SU-DHL-6 (cell line): ENCODE results near the gene FAH.

Experiments used
- H2AFZ ChIP-seq: fragments of 200-600 bp; sonication (generic); 2 replicates; pipeline ENCODE4 v1.6.1; 2014; ENCODE audit warnings: low read depth, mild to moderate bottlenecking, moderate library complexity, mixed read lengths, antibody characterized with exemption, low read length; ENCODE audit not compliant: severe bottlenecking
- H3F3A ChIP-seq: fragments of 200-600 bp; shearing (Covaris generic); 2 replicates; pipeline ENCODE4 v1.6.0; 2016; ENCODE audit warnings: antibody characterized with exemption, mild to moderate bottlenecking; ENCODE audit not compliant: insufficient read depth
- H3K27ac ChIP-seq: fragments of 200-600 bp; sonication (generic); 2 replicates; pipeline ENCODE4 v1.5.1; 2016; ENCODE audit warnings: low read depth, mild to moderate bottlenecking, low read length, moderate library complexity, mixed read lengths
- H3K27me3 ChIP-seq: fragments of 200-600 bp; sonication (generic), shearing (Covaris generic); 2 replicates; pipeline ENCODE4 v1.6.0; 2014; ENCODE audit warnings: mild to moderate bottlenecking, low read length
- H3K36me3 ChIP-seq: fragments of 200-600 bp; sonication (generic); 2 replicates; pipeline ENCODE4 v1.6.1; 2014; ENCODE audit warnings: mild to moderate bottlenecking, low read length, mixed read lengths
- H3K4me2 ChIP-seq: fragments of 300-600, 200-600 bp; shearing (Covaris generic), sonication (generic); 2 replicates; pipeline ENCODE4 v1.6.0; 2014; ENCODE audit warnings: low read length, low read depth, mild to moderate bottlenecking; ENCODE audit not compliant: poor library complexity, severe bottlenecking
- H3K4me3 ChIP-seq: fragments of 200-600 bp; sonication (generic); 2 replicates; pipeline ENCODE4 v1.5.1; 2014; ENCODE audit warnings: antibody characterized with exemption, low read length, mild to moderate bottlenecking, mixed read lengths; ENCODE audit not compliant: insufficient read depth, poor library complexity, severe bottlenecking
- H3K79me2 ChIP-seq: fragments of 200-600 bp; sonication (generic); 2 replicates; pipeline ENCODE4 v1.6.1; 2014; ENCODE audit warnings: mild to moderate bottlenecking, low read length, moderate library complexity; ENCODE audit not compliant: insufficient read depth
- H3K9ac ChIP-seq: fragments of 200-600 bp; sonication (generic); 2 replicates; pipeline ENCODE4 v1.7.0; 2014; ENCODE audit warnings: mild to moderate bottlenecking, low read length
- H3K9me2 ChIP-seq: fragments of 200-600 bp; sonication (generic); replicated peaks from 2 replicates; pipeline ENCODE4 v1.6.1; 2014; ENCODE audit warnings: low read length; ENCODE audit not compliant: insufficient read depth
- H3K9me3 ChIP-seq: fragments of 200-600 bp; sonication (generic); 2 replicates; pipeline ENCODE4 v1.6.1; 2014; ENCODE audit warnings: low read length, mixed read lengths; ENCODE audit not compliant: insufficient read depth
- H4K20me1 ChIP-seq: fragments of 200-600 bp; sonication (generic); 2 replicates; pipeline ENCODE4 v1.6.1; 2014; ENCODE audit warnings: low read depth, mild to moderate bottlenecking, antibody characterized with exemption, low read length, moderate library complexity, mixed read lengths
- EZH2phosphoT487 ChIP-seq: fragments of 200-600 bp; sonication (generic), shearing (Covaris generic); conservative IDR thresholded peaks from 2 replicates; pipeline ENCODE4 v1.6.1; 2018; ENCODE audit warnings: mild to moderate bottlenecking, antibody characterized with exemption, low read length, moderate library complexity, mixed read lengths
- TF ChIP-seq, protein P1 (sequence below): fragments of 200-600 bp; sonication (generic); IDR thresholded peaks from one replicate; pipeline ENCODE4 v1.5.1; 2017; ENCODE audit warnings: antibody characterized with exemption, mild to moderate bottlenecking, low read length, moderate library complexity; ENCODE audit not compliant: insufficient read depth, poor library complexity, severe bottlenecking

The FAH gene

GRCh38 chr15:80167936-80168335, 15.1 kb downstream of the FAH start:
- no peaks in the 10 kb centered on the region for H3K9me2 ChIP-seq
- H2AFZ ChIP-seq: no peak overlapping the region
- no peaks in the 10 kb centered on the region for H4K20me1 ChIP-seq
- no peaks in the 10 kb centered on the region for H3F3A ChIP-seq
- no peaks in the 10 kb centered on the region for H3K36me3 ChIP-seq
- H3K9me3 ChIP-seq: no peaks in the 10 kb centered on the region
- H3K27ac ChIP-seq: no peak overlapping the region
- no peak overlapping the region for H3K4me3 ChIP-seq
- TF ChIP-seq, protein P1, sequence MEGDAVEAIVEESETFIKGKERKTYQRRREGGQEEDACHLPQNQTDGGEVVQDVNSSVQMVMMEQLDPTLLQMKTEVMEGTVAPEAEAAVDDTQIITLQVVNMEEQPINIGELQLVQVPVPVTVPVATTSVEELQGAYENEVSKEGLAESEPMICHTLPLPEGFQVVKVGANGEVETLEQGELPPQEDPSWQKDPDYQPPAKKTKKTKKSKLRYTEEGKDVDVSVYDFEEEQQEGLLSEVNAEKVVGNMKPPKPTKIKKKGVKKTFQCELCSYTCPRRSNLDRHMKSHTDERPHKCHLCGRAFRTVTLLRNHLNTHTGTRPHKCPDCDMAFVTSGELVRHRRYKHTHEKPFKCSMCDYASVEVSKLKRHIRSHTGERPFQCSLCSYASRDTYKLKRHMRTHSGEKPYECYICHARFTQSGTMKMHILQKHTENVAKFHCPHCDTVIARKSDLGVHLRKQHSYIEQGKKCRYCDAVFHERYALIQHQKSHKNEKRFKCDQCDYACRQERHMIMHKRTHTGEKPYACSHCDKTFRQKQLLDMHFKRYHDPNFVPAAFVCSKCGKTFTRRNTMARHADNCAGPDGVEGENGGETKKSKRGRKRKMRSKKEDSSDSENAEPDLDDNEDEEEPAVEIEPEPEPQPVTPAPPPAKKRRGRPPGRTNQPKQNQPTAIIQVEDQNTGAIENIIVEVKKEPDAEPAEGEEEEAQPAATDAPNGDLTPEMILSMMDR: no peak
- no peak overlapping the region for H3K4me2 ChIP-seq
- H3K27me3 ChIP-seq: no peaks in the 10 kb centered on the region
- H3K9ac ChIP-seq: no peak overlapping the region
- no peaks in the 10 kb centered on the region for H3K79me2 ChIP-seq

DNA sequence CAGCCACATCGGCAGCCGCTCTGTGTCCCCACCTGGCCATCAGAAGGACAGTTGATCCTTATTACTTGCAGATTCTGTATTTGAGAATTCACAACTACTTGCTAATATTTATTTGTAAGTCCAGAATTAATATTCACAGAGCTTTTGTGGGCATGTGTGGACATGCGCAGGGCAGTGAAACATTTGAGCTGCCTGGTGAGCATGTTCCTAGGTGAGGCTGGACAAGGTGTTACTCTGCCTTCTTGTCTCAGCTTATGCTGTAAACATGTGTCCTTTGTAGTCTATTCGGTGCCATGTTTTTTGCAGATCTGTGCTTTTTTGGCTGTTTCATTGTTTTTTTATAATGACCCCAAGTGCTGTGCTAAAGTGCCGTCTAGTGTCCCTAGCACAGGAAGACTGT, 15.6 kb downstream of the FAH start:
- H3K9ac ChIP-seq: no peak overlapping the region
- H3K79me2 ChIP-seq: no peaks in the 10 kb centered on the region
- no peaks in the 10 kb centered on the region for H3K36me3 ChIP-seq
- H2AFZ ChIP-seq: no peak overlapping the region
- H3K27ac ChIP-seq: no peak overlapping the region
- H3K27me3 ChIP-seq: no peaks in the 10 kb centered on the region
- no peaks in the 10 kb centered on the region for H3F3A ChIP-seq
- H3K4me3 ChIP-seq: no peak overlapping the region
- no peak overlapping the region for H3K4me2 ChIP-seq
- TF ChIP-seq, protein P1: no peak
- no peak for TF ChIP-seq EZH2phosphoT487
- H3K9me2 ChIP-seq: no peaks in the 10 kb centered on the region
- no peaks in the 10 kb centered on the region for H4K20me1 ChIP-seq
- no peaks in the 10 kb centered on the region for H3K9me3 ChIP-seq

DNA sequence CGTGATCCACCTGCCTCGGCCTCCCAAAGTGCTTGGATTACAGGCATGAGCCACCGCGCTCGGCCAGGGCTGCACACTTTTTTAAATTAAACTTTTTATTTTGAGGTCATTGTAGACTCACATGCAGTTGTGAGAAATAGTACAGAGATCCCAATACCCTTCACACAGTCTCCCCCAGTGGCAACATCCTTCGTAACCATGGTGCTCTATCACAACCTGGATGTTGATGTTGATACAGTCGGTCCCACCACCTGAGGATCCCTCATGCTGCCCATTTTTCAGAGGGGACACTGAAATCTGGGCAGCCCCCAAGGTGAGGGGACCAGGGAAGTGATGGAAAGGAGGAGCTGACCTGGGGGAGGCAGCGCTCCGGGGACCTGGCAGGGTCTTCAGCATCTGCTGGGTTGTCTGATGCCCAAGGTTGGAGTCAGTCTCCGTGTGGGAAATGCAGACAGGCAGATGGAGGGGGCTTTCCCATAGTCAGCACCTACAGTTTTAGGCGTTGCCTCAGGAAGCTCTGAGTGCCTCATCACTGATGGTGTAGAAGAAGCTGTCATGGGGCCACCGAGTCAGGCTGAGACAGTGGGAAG, 17.1 kb downstream of the FAH start:
- no peak overlapping the region for H3K9ac ChIP-seq
- no peak overlapping the region for H3K4me3 ChIP-seq
- TF ChIP-seq, protein P1: no peak
- TF ChIP-seq EZH2phosphoT487: no peak
- H2AFZ ChIP-seq: no peak overlapping the region
- no peaks in the 10 kb centered on the region for H3K9me2 ChIP-seq
- H3K36me3 ChIP-seq: no peaks in the 10 kb centered on the region
- no peak overlapping the region for H3K27ac ChIP-seq
- H3F3A ChIP-seq: no peaks in the 10 kb centered on the region
- no peaks in the 10 kb centered on the region for H3K27me3 ChIP-seq
- no peaks in the 10 kb centered on the region for H3K79me2 ChIP-seq
- no peak overlapping the region for H3K4me2 ChIP-seq
- H3K9me3 ChIP-seq: no peaks in the 10 kb centered on the region
- H4K20me1 ChIP-seq: no peaks in the 10 kb centered on the region
